H1 (cell line): ENCODE results near the gene RPTOR. TPM values are rescaled to one million over a fixed set of nuclear protein-coding genes. Genes with fewer than 3 reads are reported as not detected.

Experiments used
- CTCF ChIA-PET: fragments of 300-600 bp; sonication (Branson Sonifier 250); formaldehyde crosslinking; loops from one replicate; lab custom pipeline; 2021; ENCODE audit not compliant: partially characterized antibody; lab: Charles Lee
- POLR2A ChIA-PET: fragments of 300-600 bp; sonication (Branson Sonifier 250); formaldehyde crosslinking; loops from one replicate; lab custom pipeline; 2021; ENCODE audit warnings: inconsistent platforms; ENCODE audit not compliant: partially characterized antibody; lab: Charles Lee
- DNase-seq, 2 experiments: peaks; one replicate each; pipeline versions ENCODE4 v3.0.0 to v3.0.0-alpha.2; 2010 to 2022; ENCODE audit warnings: low spot score in 2 of 2, low read depth in 1 of 2, mixed read lengths in 1 of 2
- FAIRE-seq: peaks from 2 replicates; lab custom pipeline; 2011; peaks lifted over from hg19 to GRCh38; lab: Jason Lieb, UNC
- H2AFZ ChIP-seq: 2 replicates; pipeline ENCODE4 v1.8.1; 2012; ENCODE audit warnings: low read length, inconsistent platforms
- H2AK5ac ChIP-seq: 2 replicates; pipeline ENCODE4 v1.6.1; 2013; ENCODE audit warnings: low read depth, low read length
- H2BK120ac ChIP-seq: replicated peaks from 2 replicates; pipeline ENCODE3; 2013; ENCODE audit warnings: low read depth, low read length, inconsistent platforms
- H2BK12ac ChIP-seq: 2 replicates; pipeline ENCODE4 v1.6.1; 2013; ENCODE audit warnings: low read depth, low read length
- H2BK15ac ChIP-seq: 2 replicates; pipeline ENCODE4 v1.6.1; 2013; ENCODE audit warnings: low read length
- H2BK20ac ChIP-seq: 2 replicates; pipeline ENCODE4 v1.6.1; 2013; ENCODE audit warnings: low read length
- H2BK5ac ChIP-seq: 2 replicates; pipeline ENCODE4 v1.6.1; 2013; ENCODE audit warnings: low read depth, low read length
- H3K14ac ChIP-seq: 2 replicates; pipeline ENCODE4 v1.6.1; 2013; ENCODE audit warnings: inconsistent platforms; ENCODE audit not compliant: insufficient read length
- H3K18ac ChIP-seq: 2 replicates; pipeline ENCODE4 v1.6.1; 2013; ENCODE audit warnings: low read length; ENCODE audit errors: extremely low read depth
- H3K23ac ChIP-seq: 2 replicates; pipeline ENCODE4 v1.6.1; 2013; ENCODE audit warnings: inconsistent platforms; ENCODE audit not compliant: insufficient read length
- H3K23me2 ChIP-seq: 2 replicates; pipeline ENCODE4 v1.6.1; 2013; ENCODE audit warnings: low read depth, low read length
- H3K27ac ChIP-seq: 2 replicates; pipeline ENCODE4 v1.6.1; 2011; ENCODE audit warnings: low read depth, low read length, inconsistent platforms
- H3K27me3 ChIP-seq, 4 experiments: replicated peaks in 1 of 4; 1 replicate in 1 of 4; 2 replicates in 3 of 4; pipeline versions ENCODE4 v1.6.1 to v1.8.1; 2011 to 2013; ENCODE audit warnings: low read length in 3 of 4, mild to moderate bottlenecking in 3 of 4, inconsistent platforms in 2 of 4, mixed read lengths in 2 of 4, moderate library complexity in 1 of 4; ENCODE audit not compliant: control insufficient read depth in 3 of 4, insufficient read depth in 3 of 4; ENCODE audit errors: extremely low read depth in 1 of 4
- H3K36me3 ChIP-seq, 4 experiments: 2 replicates each; pipeline versions ENCODE4 v1.6.1 to v1.8.1; 2011 to 2013; ENCODE audit warnings: mild to moderate bottlenecking in 4 of 4, low read length in 3 of 4, moderate library complexity in 2 of 4, control low read depth in 1 of 4, inconsistent platforms in 1 of 4; ENCODE audit not compliant: insufficient read depth in 4 of 4, control insufficient read depth in 2 of 4
- H3K4ac ChIP-seq: replicated peaks from 2 replicates; pipeline ENCODE3; 2013; ENCODE audit warnings: low read length, low read depth, mixed read lengths, inconsistent platforms; ENCODE audit not compliant: insufficient read length
- H3K4me1 ChIP-seq, 4 experiments: replicated peaks in 1 of 4; 1 replicate in 1 of 4; 2 replicates in 3 of 4; pipeline versions ENCODE4 v1.6.1 to v1.8.1; 2011 to 2013; ENCODE audit warnings: low read length in 3 of 4, inconsistent platforms in 2 of 4, mixed read lengths in 1 of 4; ENCODE audit not compliant: insufficient read depth in 4 of 4, control insufficient read depth in 3 of 4
- H3K4me2 ChIP-seq, 2 experiments: 2 replicates each; pipeline versions ENCODE4 v1.6.1 to v1.8.1; 2011 to 2013; ENCODE audit warnings: low read depth in 2 of 2, low read length in 2 of 2, control low read depth in 1 of 2, inconsistent platforms in 1 of 2, mild to moderate bottlenecking in 1 of 2; ENCODE audit not compliant: insufficient read depth in 1 of 2
- H3K4me3 ChIP-seq, 4 experiments: fragments of 200-600, 300-600 bp in 1 of 4; sonication (generic), shearing (Covaris generic), sonication (Bioruptor Twin) in 1 of 4; 2 replicates each; pipeline versions ENCODE4 v1.5.1 to v1.8.1; 2011 to 2016; ENCODE audit warnings: low read length in 4 of 4, low read depth in 3 of 4, control low read depth in 2 of 4, inconsistent platforms in 2 of 4, mild to moderate bottlenecking in 2 of 4, mixed read lengths in 1 of 4, moderate library complexity in 1 of 4; ENCODE audit not compliant: insufficient read depth in 2 of 4; ENCODE audit errors: extremely low read depth in 1 of 4
- H3K56ac ChIP-seq: replicated peaks from 2 replicates; pipeline ENCODE3; 2013; ENCODE audit warnings: low read depth, mild to moderate bottlenecking, mixed read lengths, low read length, inconsistent platforms; ENCODE audit not compliant: insufficient read length
- H3K79me1 ChIP-seq: 2 replicates; pipeline ENCODE4 v1.6.1; 2013; ENCODE audit warnings: low read depth, low read length, control low read depth
- H3K79me2 ChIP-seq, 2 experiments: 2 replicates each; pipeline versions ENCODE4 v1.6.1 to v1.8.1; 2012 to 2013; ENCODE audit warnings: low read length in 2 of 2, mild to moderate bottlenecking in 2 of 2, inconsistent platforms in 1 of 2; ENCODE audit not compliant: insufficient read depth in 2 of 2, control insufficient read depth in 1 of 2
- H3K9ac ChIP-seq, 4 experiments: replicated peaks in 1 of 4; 1 replicate in 1 of 4; 2 replicates in 3 of 4; pipeline versions ENCODE4 v1.6.1 to v1.8.1; 2011 to 2013; ENCODE audit warnings: low read depth in 3 of 4, low read length in 3 of 4, control low read depth in 2 of 4, mild to moderate bottlenecking in 2 of 4, moderate library complexity in 2 of 4, inconsistent platforms in 1 of 4; ENCODE audit errors: extremely low read depth in 1 of 4
- H3K9me3 ChIP-seq, 2 experiments: 2 replicates each; pipeline versions ENCODE4 v1.6.1 to v1.8.1; 2012 to 2013; ENCODE audit warnings: mild to moderate bottlenecking in 2 of 2, moderate library complexity in 2 of 2, control low read depth in 1 of 2, inconsistent platforms in 1 of 2, low read depth in 1 of 2, low read length in 1 of 2, mixed read lengths in 1 of 2; ENCODE audit not compliant: insufficient read depth in 2 of 2
- H4K20me1 ChIP-seq, 2 experiments: replicated peaks in 1 of 2; 2 replicates each; pipeline versions ENCODE3 to v1.8.1; 2011 to 2013; ENCODE audit warnings: inconsistent platforms in 2 of 2, low read length in 2 of 2, mild to moderate bottlenecking in 1 of 2; ENCODE audit not compliant: insufficient read depth in 2 of 2, control insufficient read depth in 1 of 2
- H4K5ac ChIP-seq: 2 replicates; pipeline ENCODE4 v1.6.1; 2013; ENCODE audit warnings: low read length, low read depth, mixed read lengths, inconsistent platforms; ENCODE audit not compliant: insufficient read length
- H4K8ac ChIP-seq: 2 replicates; pipeline ENCODE4 v1.8.0; 2013; ENCODE audit warnings: mild to moderate bottlenecking, moderate library complexity, low read length, inconsistent platforms; ENCODE audit not compliant: insufficient read depth; ENCODE audit errors: extremely low read depth
- H4K91ac ChIP-seq: replicated peaks from 2 replicates; pipeline ENCODE3; 2013; ENCODE audit warnings: low read length, mixed read lengths, inconsistent platforms; ENCODE audit not compliant: insufficient read length
- ASH2L ChIP-seq: fragments of 200-600, 300-600 bp; sonication (generic); IDR thresholded peaks from one replicate; pipeline ENCODE4 v1.7.1; 2017; ENCODE audit warnings: low read length
- EP300 ChIP-seq, 2 experiments: IDR thresholded peaks; 1 replicate in 1 of 2; 2 replicates in 1 of 2; pipeline ENCODE4 v1.6.1; 2011 to 2012; ENCODE audit warnings: low read depth in 2 of 2, low read length in 2 of 2, mild to moderate bottlenecking in 2 of 2, borderline replicate concordance in 1 of 2, inconsistent platforms in 1 of 2, moderate library complexity in 1 of 2
- FOSL1 ChIP-seq: IDR thresholded peaks from 2 replicates; pipeline ENCODE4 v1.6.1; 2011; ENCODE audit warnings: mild to moderate bottlenecking, low read depth, low read length, moderate library complexity; ENCODE audit not compliant: insufficient read depth
- GTF2F1 ChIP-seq: IDR thresholded peaks from 2 replicates; pipeline ENCODE4 v1.6.1; 2012; ENCODE audit warnings: low read depth, low read length, improper control_type of control experiment, borderline replicate concordance
- JUND ChIP-seq: IDR thresholded peaks from 2 replicates; pipeline ENCODE4 v1.6.1; 2011; ENCODE audit warnings: mild to moderate bottlenecking, improper control_type of control experiment, low read length
- NANOG ChIP-seq: IDR thresholded peaks from 2 replicates; pipeline ENCODE4 v1.6.1; 2011; ENCODE audit warnings: low read length, low read depth, mild to moderate bottlenecking, inconsistent platforms; ENCODE audit not compliant: insufficient read depth, poor library complexity, severe bottlenecking
- NRF1 ChIP-seq: IDR thresholded peaks from 2 replicates; pipeline ENCODE4 v1.6.1; 2011; ENCODE audit warnings: mild to moderate bottlenecking, low read depth, low read length, improper control_type of control experiment
- PHF8 ChIP-seq: fragments of 200-600 bp; sonication (generic); conservative IDR thresholded peaks from 2 replicates; pipeline ENCODE4 v1.7.1; 2012; ENCODE audit warnings: low read depth, mild to moderate bottlenecking, inconsistent platforms, low read length, moderate library complexity
- POLR2A ChIP-seq, 2 experiments: IDR thresholded peaks; 1 replicate in 1 of 2; 2 replicates in 1 of 2; pipeline ENCODE4 v1.6.1; 2011; ENCODE audit warnings: low read depth in 2 of 2, low read length in 2 of 2, mild to moderate bottlenecking in 2 of 2; ENCODE audit errors: control extremely low read depth in 1 of 2
- POLR2AphosphoS5 ChIP-seq: IDR thresholded peaks from 2 replicates; pipeline ENCODE4 v1.6.1; 2011; ENCODE audit warnings: low read depth, low read length
- RFX5 ChIP-seq: IDR thresholded peaks from 2 replicates; pipeline ENCODE4 v1.6.1; 2011; ENCODE audit warnings: low read depth, low read length, improper control_type of control experiment, borderline replicate concordance
- RNF2 ChIP-seq: fragments of 200-900, 300-1000 bp; sonication (generic); IDR thresholded peaks from 2 replicates; pipeline ENCODE4 v1.7.1; 2016; ENCODE audit warnings: borderline replicate concordance, low read depth, mild to moderate bottlenecking, antibody characterized with exemption, low read length; ENCODE audit not compliant: poor library complexity, severe bottlenecking; ENCODE audit errors: missing control alignments
- RXRA ChIP-seq: IDR thresholded peaks from 2 replicates; pipeline ENCODE4 v1.6.1; 2011; ENCODE audit warnings: low read depth, mild to moderate bottlenecking, low read length, moderate library complexity; ENCODE audit not compliant: insufficient read depth
- YY1 ChIP-seq: IDR thresholded peaks from 2 replicates; pipeline ENCODE4 v1.6.1; 2011; ENCODE audit warnings: low read depth, mild to moderate bottlenecking, low read length
- ZNF274 ChIP-seq: IDR thresholded peaks from 2 replicates; pipeline ENCODE4 v1.7.0; 2012; ENCODE audit warnings: low read length, borderline replicate concordance; ENCODE audit errors: extremely low read depth
- WGBS, 2 experiments: shearing (Covaris generic) in 1 of 2; methylation state at CpG; one replicate each; pipeline versions ENCODE4 v1.1.6 to v1.1.7; 2013 to 2015; ENCODE audit warnings: low lambda C conversion rate in 2 of 2, mixed read lengths in 2 of 2, inconsistent platforms in 1 of 2, low coverage in 1 of 2, missing lambda C conversion rate in 1 of 2; ENCODE audit not compliant: insufficient replicate concordance in 2 of 2, insufficient coverage in 1 of 2, insufficient read length in 1 of 2; ENCODE audit errors: extremely low coverage in 1 of 2, missing lambda C conversion rate in 1 of 2; 5-methylcytosine and 5-hydroxymethylcytosine counted together
- polyA plus RNA-seq, 7 experiments: library from polyadenylated mRNA; depleted of rRNA in 3 of 7; stranded (reverse) in 5 of 7; unstranded in 2 of 7; fragments of >200 nt in 5 of 7; fragments of 200-250 nt in 2 of 7; gene quantifications; 1 replicate in 5 of 7; 2 replicates in 1 of 7; 4 replicates in 1 of 7; pipeline versions ENCODE4 v1.2.1 to v1.2.3, GENCODE V29; 2011 to 2013; ENCODE audit warnings: missing spikeins in 2 of 7, mixed read lengths in 2 of 7
- total RNA-seq: library from RNA; stranded (reverse); fragmentation: NEBNext Ultra II Directional; extraction: Animal tissue kit (Norgen Biotek cat#: 25700); gene quantifications from 2 replicates; pipeline ENCODE4 v1.2.1, GENCODE V29; 2021

Gene RPTOR
- total and polyA plus RNA-seq, 2 of the 8 experiments (the other 6 are each of a cell fraction or from before 2014, with no cell fraction given) = 6.9 to 28.7 TPM

DNA sequence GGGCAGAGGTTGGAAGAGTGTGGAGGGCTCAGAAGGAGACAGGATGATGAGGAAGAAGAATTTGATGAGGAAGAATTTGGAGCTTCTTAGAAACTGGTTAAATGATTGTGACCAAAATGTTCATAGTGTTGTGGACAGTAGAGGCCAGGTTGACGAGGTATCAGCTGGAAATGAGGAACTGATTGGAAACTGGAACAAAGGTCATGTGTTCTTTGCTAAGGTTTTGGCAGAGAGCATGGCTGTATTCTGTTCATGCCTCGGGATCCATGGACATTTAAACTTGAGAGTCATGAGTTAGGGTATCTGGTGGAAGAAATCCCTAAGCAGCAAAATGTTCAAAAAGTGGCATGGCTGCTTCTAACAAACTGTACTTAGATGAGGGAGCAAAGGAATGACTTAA, 466.3 kb downstream of the RPTOR start:
- no peaks in the 10 kb centered on the region for H3K23me2 ChIP-seq
- WGBS, 2 experiments = 77% methylated on average over 2 of the region's 2 CpGs; no CpG with 5 or more reads in 1 of the 2 experiments
- no peak overlapping the region for H3K4me3 ChIP-seq
- H2BK120ac ChIP-seq = no peak overlapping the region
- POLR2A ChIA-PET = no interaction called here
- FAIRE-seq = no peak
- H2BK5ac ChIP-seq = no peak overlapping the region
- no peak overlapping the region for H2AK5ac ChIP-seq
- H3K23ac ChIP-seq = no peak overlapping the region
- H2BK12ac ChIP-seq = no peak overlapping the region
- H3K18ac ChIP-seq = no peak overlapping the region
- no peak overlapping the region for H4K91ac ChIP-seq
- H2BK20ac ChIP-seq = no peak overlapping the region
- H3K4ac ChIP-seq = no peak overlapping the region
- H3K27ac ChIP-seq = no peak overlapping the region
- no peak overlapping the region for H4K8ac ChIP-seq
- no peak overlapping the region for H3K56ac ChIP-seq
- H2BK15ac ChIP-seq = no peak overlapping the region
- no peaks in the 10 kb centered on the region for H3K79me2 ChIP-seq
- no peak overlapping the region for H4K5ac ChIP-seq
- CTCF ChIA-PET = interaction anchor here (4.6 kb wide), 1 partner anchor 13 kb away, joined by 29 read pairs; no protein-coding TSS in a partner anchor
- H2AFZ ChIP-seq = no peak overlapping the region
- no peak overlapping the region for H3K4me2 ChIP-seq
- no peak for DNase-seq
- peaks cover 0 to 2% (median under 1%) of the 10 kb centered on the region in 4 experiments; a peak in 3 of 7 replicates for H3K27me3 ChIP-seq
- H3K79me1 ChIP-seq = no peaks in the 10 kb centered on the region
- H3K9me3 ChIP-seq = peaks cover 9 to 12% of the 10 kb centered on the region in 2 experiments
- H4K20me1 ChIP-seq = peaks cover 0 to 2% of the 10 kb centered on the region in 2 experiments
- H3K14ac ChIP-seq = no peak overlapping the region
- no peak overlapping the region for H3K9ac ChIP-seq
- no peaks in the 10 kb centered on the region for H3K36me3 ChIP-seq
- no peaks in the 10 kb centered on the region for H3K4me1 ChIP-seq
- TF ChIP-seq EP300 (IDR thresholded peaks at IDR 0.05; ENCODE audit: borderline replicate concordance in 1 of 2, low read depth in 2 of 2, low read length in 2 of 2) = no peak
- TF ChIP-seq POLR2A (IDR thresholded peaks at IDR 0.05; ENCODE audit: control extremely low read depth in 1 of 2, low read depth in 2 of 2, low read length in 2 of 2) = no peak
- no peak for TF ChIP-seq RXRA
- TF ChIP-seq RFX5 = no peak
- TF ChIP-seq ZNF274 = no peak
- no peak for TF ChIP-seq PHF8
- no peak for TF ChIP-seq YY1
- no peak for TF ChIP-seq RNF2
- TF ChIP-seq POLR2AphosphoS5 = no peak
- TF ChIP-seq NANOG = no peak
- TF ChIP-seq ASH2L = no peak
- no peak for TF ChIP-seq NRF1
- no peak for TF ChIP-seq JUND
- TF ChIP-seq FOSL1 = no peak
- TF ChIP-seq GTF2F1 = no peak
